ENCODE measurements around the gene TTN.

TTN gene

GRCh38 chr2:178641498-178641897 is 165.7 kb downstream of the TTN start:
- no peak for DNase-seq

GRCh38 chr2:178635897-178636296 is 171.3 kb downstream of the TTN start:
- DNase-seq = no peak

DNA sequence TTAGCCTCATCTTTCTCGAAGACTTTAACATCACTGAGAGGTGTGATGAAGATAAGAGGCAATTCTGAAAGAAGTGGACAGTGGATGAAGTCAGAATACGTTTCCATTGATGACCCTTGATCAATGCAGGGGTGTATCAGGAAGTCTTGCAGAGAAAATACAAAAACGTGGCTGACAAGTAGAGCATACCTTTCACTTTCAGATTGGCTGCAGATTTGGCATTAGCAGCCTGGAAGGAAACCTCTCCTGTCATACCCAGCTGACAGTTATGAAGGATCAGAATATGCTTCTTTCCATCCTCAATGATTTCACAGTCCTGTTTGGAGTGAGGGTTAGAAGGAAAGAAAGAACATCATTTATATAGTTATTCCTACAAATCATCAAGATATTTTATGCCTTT is 174.5 kb downstream of the TTN start:
- DNase-seq = no peak

GRCh38 chr2:178630581-178630980 is 176.6 kb downstream of the TTN start:
- DNase-seq = no peak

- DNase-seq = no peak
Observed at GRCh38 chr2:178629463-178629862, 177.8 kb downstream of the TTN start.

DNA sequence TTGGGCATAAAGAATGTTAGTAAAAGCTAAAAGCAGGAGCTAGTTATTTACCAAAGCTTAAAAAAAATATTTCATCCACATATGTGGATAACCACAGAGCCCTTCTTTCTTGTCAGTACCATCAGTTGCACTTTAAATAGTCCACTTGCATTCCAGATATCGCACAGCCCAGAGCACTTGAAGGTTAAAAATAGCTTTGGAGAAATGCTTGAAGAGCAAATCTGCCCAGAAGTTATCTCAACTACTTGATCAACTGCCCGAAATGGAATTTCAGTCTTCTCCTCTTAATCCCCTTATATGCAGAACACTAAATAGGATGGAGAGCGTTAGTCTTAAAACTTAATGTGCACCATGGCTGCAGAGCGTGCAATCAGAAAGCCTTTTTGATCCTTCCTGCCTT is 178.6 kb downstream of the TTN start:
- DNase-seq = no peak

- no peak for DNase-seq
Observed at GRCh38 chr2:178627401-178627800, 179.8 kb downstream of the TTN start.

DNA sequence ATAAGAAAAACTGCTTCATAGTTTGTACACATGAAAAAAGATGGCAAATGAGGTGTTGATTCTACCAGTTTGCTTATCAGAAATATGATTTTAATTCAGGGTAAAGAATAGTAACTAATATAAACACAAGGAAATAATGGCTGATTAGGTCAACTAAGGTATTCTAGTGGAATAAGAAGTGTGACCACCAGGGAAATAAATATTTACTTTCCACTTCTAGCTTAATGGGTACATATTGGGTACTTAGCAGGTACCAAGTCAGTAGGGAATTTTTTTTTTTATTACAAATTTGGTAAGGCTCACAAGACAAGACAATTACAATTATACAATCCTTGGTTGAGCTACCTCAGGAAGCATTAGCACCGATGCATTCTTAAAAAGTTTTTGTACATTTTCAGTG is 191.3 kb downstream of the TTN start:
- DNase-seq = no peak

DNA sequence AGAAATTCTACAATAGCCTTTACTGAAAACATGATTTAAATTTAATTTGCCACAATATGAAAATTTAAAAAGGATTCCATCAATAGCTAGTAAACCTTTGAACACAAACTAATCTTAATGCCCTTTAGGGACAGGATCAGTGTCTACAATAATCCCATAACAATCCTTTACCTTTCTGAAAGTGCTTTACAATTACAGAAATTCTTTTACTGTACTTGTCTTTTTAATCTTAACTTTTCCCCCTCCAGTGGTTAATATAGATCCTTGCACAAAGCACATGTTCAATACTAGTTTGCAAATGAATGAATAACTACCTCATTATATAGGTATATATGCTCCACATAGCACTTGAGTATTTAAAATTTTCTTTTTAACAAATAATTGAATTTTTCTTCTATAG is 204.3 kb downstream of the TTN start:
- DNase-seq = no peak

GRCh38 chr2:178592655-178593054 is 214.6 kb downstream of the TTN start:
- no peak for DNase-seq

DNA sequence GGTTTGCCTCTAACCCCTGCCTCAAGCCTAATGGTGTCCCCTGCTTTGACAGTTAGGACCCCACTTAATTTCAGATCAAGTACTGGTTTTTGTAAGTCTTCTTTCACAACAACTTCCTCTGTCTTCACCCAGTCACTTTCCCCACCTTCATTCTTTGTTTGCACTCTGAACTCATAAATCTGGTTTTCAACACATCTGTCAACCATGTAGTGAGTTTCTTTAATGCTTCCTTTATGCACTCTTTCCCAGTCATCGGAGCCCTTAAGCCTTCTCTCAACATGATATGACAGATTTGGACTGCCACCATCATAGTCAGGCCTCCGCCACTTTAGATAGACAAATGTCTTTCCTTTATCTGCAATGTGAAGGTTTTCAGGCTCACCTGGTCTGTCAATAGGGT is 217.9 kb downstream of the TTN start:
- no peak for DNase-seq

- no peak for DNase-seq
Observed at GRCh38 chr2:178584666-178585065, 222.6 kb downstream of the TTN start.

GRCh38 chr2:178579006-178579405 is 228.2 kb downstream of the TTN start:
- DNase-seq = no peak

- DNase-seq = no peak
Observed at GRCh38 chr2:178574789-178575188, 232.4 kb downstream of the TTN start.

GRCh38 chr2:178568227-178568626 is 239.0 kb downstream of the TTN start:
- DNase-seq = no peak

DNA sequence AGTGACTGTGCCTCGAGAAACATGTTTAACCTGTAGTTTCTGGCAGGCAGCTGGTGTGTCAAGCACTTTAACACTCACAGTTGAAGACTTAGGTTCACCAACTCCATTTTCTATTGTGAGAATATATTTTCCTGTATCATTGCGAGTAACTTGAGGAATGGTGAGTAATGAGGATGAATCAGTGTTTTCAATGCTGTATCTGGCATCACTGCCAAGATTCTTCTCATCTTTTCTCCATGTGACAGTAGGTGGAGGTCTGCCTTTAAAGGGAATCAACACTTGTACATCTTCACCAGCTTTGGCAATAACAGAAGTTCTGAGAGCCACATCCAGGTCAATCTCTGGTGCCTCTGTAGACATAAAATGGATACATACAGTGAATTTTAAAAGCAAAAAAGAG is 254.2 kb downstream of the TTN start:
- DNase-seq = no peak

- no peak for DNase-seq
Observed at GRCh38 chr2:178550352-178550751, 256.9 kb downstream of the TTN start.

DNA sequence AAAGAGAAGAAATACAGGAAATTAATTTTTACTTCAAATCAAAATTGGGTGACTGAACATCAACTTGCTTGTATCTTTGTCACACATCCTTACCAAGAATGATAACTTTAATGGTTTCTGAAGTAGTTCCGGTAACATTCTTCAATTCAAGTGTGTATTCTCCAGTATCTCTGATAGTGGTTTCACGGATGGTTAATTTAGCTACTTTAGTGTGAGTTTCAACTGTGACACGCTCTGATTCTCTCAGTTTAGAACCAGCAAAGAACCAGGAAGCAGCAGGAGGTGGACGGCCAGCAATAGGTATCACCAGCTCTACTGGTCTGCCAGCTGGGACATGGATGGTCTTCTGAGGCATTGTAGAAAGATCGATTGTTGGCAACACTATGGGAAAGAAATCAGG is 264.7 kb downstream of the TTN start:
- DNase-seq = no peak

GRCh38 chr2:178542161-178542560 is 265.1 kb downstream of the TTN start:
- no peak for DNase-seq

DNA sequence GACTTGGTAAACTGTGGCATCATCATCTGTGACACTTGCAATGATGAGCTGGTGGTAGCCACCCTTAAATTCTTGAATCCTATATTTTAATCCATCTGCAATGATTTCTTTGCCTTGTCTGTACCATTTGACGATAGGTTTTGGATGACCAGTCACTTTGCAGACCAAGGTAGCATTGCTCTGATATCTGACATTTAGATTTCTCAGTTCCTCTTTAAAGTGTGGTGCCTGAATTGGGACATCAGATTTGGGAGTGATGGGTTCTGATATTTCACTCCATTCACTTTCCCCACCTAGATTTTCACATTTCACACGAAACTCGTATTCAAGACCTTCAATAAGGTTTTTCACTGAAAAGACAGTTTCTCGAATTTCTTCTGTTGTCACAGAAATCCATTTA is 271.2 kb downstream of the TTN start:
- DNase-seq = no peak

DNA sequence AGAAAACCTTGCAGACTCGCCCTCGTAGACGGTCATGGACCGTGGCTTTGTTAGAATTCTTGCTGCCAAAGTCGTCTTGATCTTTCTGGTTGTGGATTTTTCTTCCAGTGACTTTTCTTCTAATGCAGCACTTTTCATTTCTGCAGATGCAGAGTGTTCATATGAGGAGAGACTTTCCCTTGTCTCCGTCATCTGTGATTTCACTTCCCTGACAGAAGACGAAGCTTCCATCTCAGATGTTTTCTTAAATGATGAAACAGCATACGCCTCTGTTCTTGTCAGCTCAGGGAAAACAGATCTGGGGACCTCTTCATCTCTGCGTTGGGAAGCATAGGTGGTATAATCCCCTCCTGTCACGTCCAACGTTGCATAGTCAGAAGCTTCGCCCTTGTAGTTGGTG is 276.1 kb downstream of the TTN start:
- no peak for DNase-seq

- DNase-seq = peak in 1 of 5 donors; percentile 62
Observed at GRCh38 chr2:178530625-178531142, 276.5 kb downstream of the TTN start.

- DNase-seq = no peak
Observed at GRCh38 chr2:178530131-178530530, 277.1 kb downstream of the TTN start.

DNA sequence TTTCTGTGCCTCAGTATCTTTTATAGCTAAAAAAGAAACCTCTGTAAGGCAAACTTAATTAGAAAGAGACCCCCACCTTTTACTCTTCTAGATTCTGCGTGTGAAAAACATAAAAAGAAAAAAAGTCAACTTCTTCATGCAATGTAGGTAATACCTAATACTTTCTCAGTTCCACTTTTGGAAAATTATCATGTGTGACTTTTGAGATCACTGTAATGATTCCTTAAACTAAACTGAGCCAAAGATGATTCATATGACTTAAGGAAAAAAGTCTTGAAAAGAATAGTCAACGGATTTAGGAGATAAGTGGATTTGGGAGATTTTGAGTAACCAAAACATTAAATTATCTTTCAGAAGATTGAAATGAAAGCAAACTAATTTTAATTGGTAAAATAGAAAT is 278.0 kb downstream of the TTN start:
- DNase-seq = no peak

DNA sequence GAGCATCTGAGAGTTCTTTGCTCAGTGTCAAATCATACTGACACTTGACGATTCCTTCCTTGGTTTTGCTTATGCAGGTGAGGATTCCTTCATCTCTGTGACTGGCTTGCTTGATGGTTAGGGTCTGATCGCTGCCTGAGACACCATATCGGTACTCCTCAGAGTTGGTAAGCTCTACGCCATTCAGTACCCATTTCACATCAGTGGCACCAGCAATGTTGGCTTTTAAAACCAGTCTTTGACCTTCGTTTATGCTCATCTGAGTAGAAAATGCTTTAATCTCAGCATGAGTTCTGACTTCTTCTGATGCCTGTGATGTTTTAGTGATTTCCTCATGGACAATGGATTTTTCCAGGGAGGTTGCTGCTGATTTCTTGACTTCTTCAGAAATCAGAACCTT is 278.6 kb downstream of the TTN start:
- no peak for DNase-seq

DNA sequence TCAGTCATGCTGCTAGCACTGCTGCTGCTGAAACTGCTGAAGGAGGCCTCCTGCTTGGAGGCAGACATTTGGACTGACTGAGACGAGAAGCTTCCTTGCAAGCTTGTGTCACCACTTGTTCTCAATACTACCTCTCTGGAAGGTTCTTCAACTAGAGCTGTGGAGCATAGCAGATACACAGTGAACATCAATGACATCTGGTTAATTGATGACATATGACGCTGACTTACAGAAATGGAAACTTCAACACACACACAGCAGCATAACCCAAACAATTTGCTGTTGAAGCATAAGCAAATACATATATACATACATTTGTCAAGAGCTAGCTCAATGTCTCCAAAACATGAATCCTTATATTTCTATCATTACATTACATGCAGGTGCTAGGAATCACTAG is 279.6 kb downstream of the TTN start:
- no peak for DNase-seq

All from T-helper 1 cell (primary cell).